ENCODE data around the gene EPX. TPM values are rescaled to one million over a fixed set of nuclear protein-coding genes. Genes with fewer than 3 reads are reported as not detected.

EPX gene
- total RNA-seq, 2 experiments from 2014 or later, result not detected

DNA sequence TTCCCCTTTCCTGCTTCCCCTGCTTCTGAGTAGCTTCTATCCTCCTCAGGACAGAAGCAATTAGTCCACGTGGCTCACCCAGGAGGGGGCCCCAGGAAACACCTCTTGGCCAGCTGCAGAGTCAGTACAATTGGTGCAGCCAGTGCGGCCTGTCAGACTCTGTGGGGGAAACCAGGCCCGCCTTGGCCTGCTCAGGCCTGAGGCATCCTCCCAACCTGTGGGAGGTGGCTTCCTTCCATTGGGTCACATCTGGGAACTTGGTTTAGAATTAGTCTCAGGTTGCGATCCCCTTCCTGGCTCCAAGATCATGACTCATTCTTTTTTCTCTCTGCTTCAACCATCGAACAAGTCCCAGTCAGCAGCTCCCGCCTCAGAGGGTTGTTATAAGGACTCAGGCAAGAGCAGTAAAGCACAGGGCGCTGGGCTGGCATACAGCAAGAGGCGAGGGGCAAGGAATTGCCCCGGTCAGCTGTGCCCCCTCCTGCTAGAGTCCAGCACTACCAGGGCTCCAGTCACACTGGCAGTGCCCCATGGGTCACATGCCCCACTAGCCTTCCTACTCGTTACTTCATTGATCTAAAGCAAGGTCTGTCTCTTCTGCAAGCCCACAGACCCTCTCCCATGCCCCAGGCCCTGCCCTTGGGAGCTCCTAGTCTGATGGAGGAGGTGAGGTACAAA is 8.1 kb upstream of the EPX start:
- ChIA-PET CTCF (interaction anchor here (1.1 kb wide), 1 partner anchor 14 kb away, joined by 4 read pairs; no protein-coding TSS in a partner anchor), POLR2A (no interaction called here)
- H3K27ac Mint-ChIP-seq, result no peak overlapping the region
- TF ChIP-seq, protein P1, sequence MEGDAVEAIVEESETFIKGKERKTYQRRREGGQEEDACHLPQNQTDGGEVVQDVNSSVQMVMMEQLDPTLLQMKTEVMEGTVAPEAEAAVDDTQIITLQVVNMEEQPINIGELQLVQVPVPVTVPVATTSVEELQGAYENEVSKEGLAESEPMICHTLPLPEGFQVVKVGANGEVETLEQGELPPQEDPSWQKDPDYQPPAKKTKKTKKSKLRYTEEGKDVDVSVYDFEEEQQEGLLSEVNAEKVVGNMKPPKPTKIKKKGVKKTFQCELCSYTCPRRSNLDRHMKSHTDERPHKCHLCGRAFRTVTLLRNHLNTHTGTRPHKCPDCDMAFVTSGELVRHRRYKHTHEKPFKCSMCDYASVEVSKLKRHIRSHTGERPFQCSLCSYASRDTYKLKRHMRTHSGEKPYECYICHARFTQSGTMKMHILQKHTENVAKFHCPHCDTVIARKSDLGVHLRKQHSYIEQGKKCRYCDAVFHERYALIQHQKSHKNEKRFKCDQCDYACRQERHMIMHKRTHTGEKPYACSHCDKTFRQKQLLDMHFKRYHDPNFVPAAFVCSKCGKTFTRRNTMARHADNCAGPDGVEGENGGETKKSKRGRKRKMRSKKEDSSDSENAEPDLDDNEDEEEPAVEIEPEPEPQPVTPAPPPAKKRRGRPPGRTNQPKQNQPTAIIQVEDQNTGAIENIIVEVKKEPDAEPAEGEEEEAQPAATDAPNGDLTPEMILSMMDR (IDR thresholded peaks at IDR 0.05), result no peak
- no peak for DNase-seq
- H3K36me3 Mint-ChIP-seq (ENCODE audit: low read depth), result no peaks in the 10 kb centered on the region
- no peaks in the 10 kb centered on the region for H3K4me1 Mint-ChIP-seq (ENCODE audit: low read depth)
- H3K4me3 Mint-ChIP-seq, result no peak overlapping the region
- H3K9me3 Mint-ChIP-seq, result no peaks in the 10 kb centered on the region
- ATAC-seq, result no peak
- intact Hi-C loops (cut with micrococcal nuclease), result no loop called here
- no peaks in the 10 kb centered on the region for H3K27me3 Mint-ChIP-seq

DNA sequence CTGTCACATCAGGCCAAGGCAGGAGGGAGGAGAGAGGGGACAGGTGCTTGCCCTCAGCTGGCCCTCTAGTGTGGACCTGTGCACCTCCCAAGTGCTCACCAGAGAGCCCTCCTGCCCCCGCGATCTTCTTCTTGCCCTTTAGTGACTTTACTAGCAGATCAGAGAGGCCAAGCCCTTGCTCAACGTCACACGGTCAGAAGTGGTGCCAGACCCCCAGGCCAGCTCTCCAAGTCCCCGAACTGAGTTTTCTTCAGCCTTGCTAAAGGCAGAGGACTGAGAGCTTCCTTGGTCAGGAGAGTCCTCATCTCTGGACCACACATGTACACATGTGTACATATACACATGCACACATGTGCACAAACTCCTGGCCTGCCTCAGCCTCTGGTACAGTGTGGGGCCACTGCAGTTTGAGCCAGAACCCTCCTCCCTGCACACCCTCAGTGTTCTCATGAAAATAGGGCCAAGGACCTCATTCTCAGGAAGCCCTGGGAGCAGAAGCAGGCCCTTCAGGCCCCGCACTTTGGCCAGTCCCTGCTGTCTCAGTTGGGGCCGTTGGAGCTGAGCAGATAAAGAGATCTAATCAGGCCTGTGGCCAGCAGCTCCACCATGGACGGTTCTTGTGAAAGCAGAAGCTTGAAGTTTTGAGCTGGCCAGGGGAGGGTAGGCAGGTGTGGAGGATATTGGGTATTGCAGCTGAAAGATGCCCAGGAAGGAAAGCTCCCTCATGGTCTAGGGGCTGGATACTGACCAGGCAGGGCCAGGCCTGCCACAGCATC is 7.4 kb upstream of the EPX start:
- ATAC-seq (no peak), DNase-seq (no peak)
- ChIA-PET CTCF (interaction anchor here (1.1 to 1.3 kb wide), 2 partner anchors 13 to 14 kb away, joined by 4 to 6 read pairs; no protein-coding TSS in a partner anchor), POLR2A (no interaction called here)
- intact Hi-C loops (cut with micrococcal nuclease), result no loop called here
- TF ChIP-seq, protein P1 (IDR thresholded peaks at IDR 0.05), result no peak
- Mint-ChIP-seq H3K27me3 (peaks cover 6% of the 10 kb centered on the region), H3K9me3 (no peaks in the 10 kb centered on the region), H3K4me3 (no peak overlapping the region), H3K4me1 (ENCODE audit: low read depth) (no peaks in the 10 kb centered on the region), H3K27ac (no peak overlapping the region), H3K36me3 (ENCODE audit: low read depth) (no peaks in the 10 kb centered on the region)

DNA sequence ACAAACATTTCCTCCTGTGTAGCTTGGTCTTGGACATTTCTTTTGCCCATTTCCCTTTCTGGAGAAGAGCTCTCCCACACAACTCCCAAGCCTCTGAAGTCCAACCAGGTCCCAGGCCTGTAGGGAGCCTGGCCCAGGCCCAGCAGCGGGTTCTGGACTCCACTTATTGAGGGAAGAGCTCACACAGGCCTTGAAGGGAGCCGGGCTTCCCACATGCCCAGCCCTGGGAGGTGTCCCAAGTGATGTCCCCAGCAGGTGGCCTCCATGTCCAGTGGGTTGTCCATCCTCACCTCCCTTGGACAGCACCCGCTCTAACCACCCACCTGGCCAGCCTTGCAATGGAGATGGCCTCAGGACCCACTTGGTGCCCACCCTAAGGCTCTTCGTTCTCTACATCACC is 5.9 kb upstream of the EPX start:
- no peak for ATAC-seq
- POLR2A ChIA-PET, result no interaction called here
- TF ChIP-seq, protein P1 (IDR thresholded peaks at IDR 0.05), result no peak

DNA sequence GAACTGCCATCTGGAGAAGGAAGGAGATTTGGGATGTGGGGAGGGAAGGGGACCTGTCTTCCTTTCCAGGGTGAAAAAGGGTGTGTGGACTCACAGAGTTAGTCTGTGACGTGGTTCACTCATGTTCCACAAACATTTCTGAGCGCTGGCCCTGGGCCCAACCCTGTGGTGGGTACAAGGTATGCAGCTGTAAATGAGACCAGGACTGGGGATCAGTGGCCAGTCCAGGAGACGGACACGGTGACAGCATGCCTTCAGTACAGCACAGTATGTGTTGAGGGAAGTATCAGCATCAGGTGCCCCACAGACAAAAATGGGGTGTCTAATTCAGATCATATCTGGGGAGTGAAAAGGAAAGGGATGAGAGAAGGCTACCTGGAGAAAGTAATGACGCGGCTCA is 5.5 kb upstream of the EPX start:
- Mint-ChIP-seq H3K4me1 (ENCODE audit: low read depth) (no peaks in the 10 kb centered on the region), H3K4me3 (no peak overlapping the region), H3K36me3 (ENCODE audit: low read depth) (no peaks in the 10 kb centered on the region), H3K27me3 (peaks cover 6% of the 10 kb centered on the region), H3K9me3 (no peaks in the 10 kb centered on the region), H3K27ac (no peak overlapping the region)
- ChIA-PET POLR2A (no interaction called here), CTCF (interaction anchor here (1.3 kb wide), 1 partner anchor 13 kb away, joined by 4 read pairs; no protein-coding TSS in a partner anchor)
- intact Hi-C loops (cut with micrococcal nuclease), result no loop called here
- TF ChIP-seq, protein P1 (IDR thresholded peaks at IDR 0.05), result no peak
- ATAC-seq, result no peak
- no peak for DNase-seq

More for the DNA sequence above, 5.9 kb upstream of the EPX start:
- DNase-seq, result no peak
- Mint-ChIP-seq H3K27me3 (peaks cover 6% of the 10 kb centered on the region), H3K4me1 (ENCODE audit: low read depth) (no peaks in the 10 kb centered on the region), H3K27ac (no peak overlapping the region), H3K36me3 (ENCODE audit: low read depth) (no peaks in the 10 kb centered on the region), H3K9me3 (no peaks in the 10 kb centered on the region), H3K4me3 (no peak overlapping the region)
- CTCF ChIA-PET, result interaction anchor here (1.3 kb wide), 1 partner anchor 14 kb away, joined by 6 read pairs; no protein-coding TSS in a partner anchor
- intact Hi-C loops (cut with micrococcal nuclease), result no loop called here

DNA sequence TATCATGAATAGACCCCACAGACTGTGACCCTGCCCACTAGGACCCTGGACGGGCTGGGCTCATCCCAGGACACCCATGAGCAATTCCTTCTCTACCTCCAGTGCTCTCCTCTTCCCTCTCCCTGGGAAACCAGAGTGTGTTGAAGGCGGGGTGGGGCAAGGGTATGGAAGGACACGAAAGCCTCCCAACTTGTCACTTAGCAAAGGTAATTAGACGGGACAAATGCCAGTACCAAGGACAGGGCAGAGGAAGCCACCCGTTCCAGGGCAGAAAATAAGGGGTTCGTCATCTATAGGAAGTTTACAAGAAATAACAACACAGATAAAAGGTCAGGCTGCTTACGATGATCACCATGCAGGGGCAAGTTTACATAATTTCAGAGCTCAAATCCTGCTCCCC is 4.9 kb upstream of the EPX start:
- no peaks in the 10 kb centered on the region for H3K4me1 Mint-ChIP-seq (ENCODE audit: low read depth)
- DNase-seq, result no peak
- H3K9me3 Mint-ChIP-seq, result no peaks in the 10 kb centered on the region
- ChIA-PET CTCF (interaction anchor here (1.0 to 1.3 kb wide), 2 partner anchors 12 to 15 kb away, joined by 4 read pairs; no protein-coding TSS in a partner anchor), POLR2A (no interaction called here)
- H3K4me3 Mint-ChIP-seq, result no peak overlapping the region
- peaks cover 6% of the 10 kb centered on the region for H3K27me3 Mint-ChIP-seq
- no peak overlapping the region for H3K27ac Mint-ChIP-seq
- intact Hi-C loops (cut with micrococcal nuclease), result no loop called here
- TF ChIP-seq, protein P1 (IDR thresholded peaks at IDR 0.05), result no peak
- H3K36me3 Mint-ChIP-seq (ENCODE audit: low read depth), result no peaks in the 10 kb centered on the region
- no peak for ATAC-seq
